G401 (cell line): ENCODE measurements around the gene CRHR1. TPM values are rescaled to one million over a fixed set of nuclear protein-coding genes. Genes with fewer than 3 reads are reported as not detected.

Source experiments
- DNase-seq: peaks from one replicate; pipeline ENCODE4 v3.0.0-alpha.2; 2015; ENCODE audit warnings: low spot score
- in situ Hi-C: cut with HindIII; loops from 2 replicates; pipeline ENCODE4 v1.10.0; 2016; ENCODE audit warnings: low sequenced_read_pairs, mixed read lengths
- total RNA-seq: library from RNA; depleted of rRNA; stranded (reverse); fragments of >200 nt; shearing (Covaris generic); gene quantifications from 2 replicates; pipeline ENCODE4 v1.2.3, GENCODE V29; 2014

CRHR1 gene
- total RNA-seq, 1 experiment from 2014 or later, result not detected

DNA sequence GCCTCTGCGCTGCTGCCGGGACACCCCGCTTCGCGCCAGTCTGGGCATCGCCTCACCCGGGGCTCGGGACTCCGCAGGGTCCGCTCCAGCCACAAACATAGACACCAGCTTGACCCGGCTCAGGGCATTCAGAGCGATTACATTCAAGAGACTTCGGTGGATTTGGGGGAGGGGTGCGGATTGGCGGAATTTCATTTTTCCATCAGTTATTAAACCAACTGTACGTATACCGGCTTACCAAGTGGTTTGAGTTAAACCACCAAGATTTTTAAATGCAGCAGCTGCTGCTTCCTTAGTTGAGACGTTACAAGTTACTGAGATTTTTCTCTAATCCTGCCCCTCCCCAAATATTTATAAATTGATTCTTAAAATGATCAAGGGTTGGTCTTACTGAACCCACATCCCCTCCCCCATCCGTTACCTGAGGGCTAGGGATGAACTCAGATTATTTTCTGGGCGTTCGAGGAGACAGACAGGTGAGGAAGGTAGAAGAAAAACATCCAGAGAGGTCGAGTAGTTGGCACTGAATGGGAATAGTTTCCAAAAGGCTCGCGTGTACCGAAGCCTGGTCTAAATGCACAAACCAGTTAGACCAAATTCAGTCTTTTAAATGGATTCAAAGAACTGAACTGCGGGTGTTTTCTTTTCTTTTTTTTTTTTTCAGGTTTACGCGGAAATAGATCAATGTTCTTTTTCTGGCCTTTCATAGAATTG, 1.5 kb downstream of the CRHR1 start:
- in situ Hi-C loops, result no loop called here
- DNase-seq, result peak; percentile 64

DNA sequence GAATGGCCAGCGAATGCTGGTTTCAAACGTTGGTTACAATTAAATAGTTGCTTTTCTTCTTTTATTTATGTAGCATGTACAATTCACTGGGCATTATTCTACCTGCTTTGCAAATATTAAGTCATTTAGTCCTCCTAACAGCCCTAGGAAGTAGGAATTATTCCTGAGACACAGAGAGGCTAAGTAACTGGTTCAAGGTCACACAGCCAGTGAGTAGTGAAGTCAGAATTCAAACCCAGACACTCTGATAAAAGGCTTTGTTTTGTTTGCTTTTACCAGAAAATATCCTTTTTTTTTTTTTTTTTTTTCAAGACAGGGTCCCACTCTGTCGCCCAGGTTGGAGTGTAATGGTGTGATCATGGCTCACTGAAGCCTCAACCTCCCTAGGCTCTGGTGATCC, 2.2 kb downstream of the CRHR1 start:
- in situ Hi-C loops, result no loop called here
- no peak for DNase-seq

DNA sequence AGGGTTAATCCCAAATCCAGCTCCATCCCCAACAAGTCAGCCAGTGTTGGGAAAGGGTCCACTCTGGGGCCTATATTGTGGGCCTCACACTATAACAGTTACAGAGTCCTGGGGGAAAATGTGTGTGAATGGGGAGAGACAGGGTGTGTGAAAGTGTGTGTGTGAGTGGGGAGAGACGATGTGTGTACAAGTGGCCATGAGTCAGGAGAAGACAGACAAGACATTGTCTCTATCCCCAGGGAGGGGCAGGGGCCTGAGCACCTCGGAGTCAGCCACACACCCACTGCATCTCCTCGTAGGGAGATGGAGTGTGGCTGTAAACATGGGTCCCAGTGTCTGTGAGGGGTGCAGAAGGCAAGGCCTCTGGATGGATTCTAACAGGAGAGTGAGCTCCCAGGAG, 2.9 kb downstream of the CRHR1 start:
- in situ Hi-C loops, result no loop called here
- DNase-seq, result peak; percentile 50

DNA sequence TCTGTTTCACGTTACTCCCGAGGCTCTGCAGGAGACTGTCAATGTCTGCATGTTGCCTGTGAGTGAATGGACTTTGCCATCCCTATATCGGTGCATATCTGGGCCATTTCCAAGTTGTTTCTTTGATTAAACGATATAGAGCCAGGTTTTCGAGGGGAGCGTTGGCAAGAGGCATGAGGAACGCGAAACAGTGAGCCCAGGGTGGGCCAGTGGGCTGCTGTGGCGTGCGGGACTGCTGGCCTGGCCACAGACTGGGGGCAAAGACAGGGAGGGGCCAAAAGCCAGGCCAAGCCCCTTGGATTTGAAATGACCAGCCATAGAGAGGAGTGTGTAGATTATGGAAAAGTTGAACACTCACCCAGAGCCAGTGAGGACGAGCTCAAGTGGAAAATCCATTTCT, 3.5 kb downstream of the CRHR1 start:
- in situ Hi-C loops, result no loop called here
- DNase-seq, result peak; percentile 39

DNA sequence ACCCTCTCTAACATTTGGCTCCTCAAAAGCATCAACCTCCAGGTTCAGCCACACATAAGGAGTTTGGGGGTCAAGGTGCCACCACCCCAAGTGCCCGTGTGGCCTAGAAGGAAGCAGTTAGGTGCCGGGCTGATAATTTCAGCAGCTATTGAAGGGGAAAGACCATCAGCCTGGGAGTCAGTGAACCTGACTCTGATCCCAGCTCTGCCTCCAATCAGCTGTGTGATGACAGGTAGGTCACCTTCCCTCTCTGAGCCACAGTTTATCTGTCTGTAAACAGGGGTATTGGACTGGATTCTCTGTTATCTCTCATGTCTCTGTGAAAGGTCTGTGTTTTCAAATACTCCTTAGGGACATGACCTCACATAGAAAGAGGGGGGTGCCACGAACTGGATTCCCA, 3.9 kb downstream of the CRHR1 start:
- in situ Hi-C loops, result no loop called here
- DNase-seq, result no peak

DNA sequence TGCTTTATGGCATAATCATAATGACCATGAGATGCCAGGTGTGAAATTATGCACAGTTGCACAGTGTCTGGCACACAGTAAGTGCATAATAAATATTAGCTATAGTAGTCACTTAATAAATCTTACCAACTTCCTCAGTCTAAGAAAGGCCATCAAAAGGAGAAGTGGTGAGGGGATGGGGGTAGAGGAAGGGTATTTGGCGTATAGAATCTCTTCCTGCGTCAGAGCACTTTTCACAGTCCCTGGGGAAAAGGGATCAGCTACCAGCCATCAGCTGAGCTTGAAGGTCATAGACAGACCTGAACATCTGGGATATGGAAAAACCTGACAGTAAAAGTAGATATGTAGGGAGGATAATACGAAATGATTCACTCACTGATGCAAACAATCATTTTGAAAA, 5.8 kb downstream of the CRHR1 start:
- no peak for DNase-seq
- in situ Hi-C loops, result no loop called here

DNA sequence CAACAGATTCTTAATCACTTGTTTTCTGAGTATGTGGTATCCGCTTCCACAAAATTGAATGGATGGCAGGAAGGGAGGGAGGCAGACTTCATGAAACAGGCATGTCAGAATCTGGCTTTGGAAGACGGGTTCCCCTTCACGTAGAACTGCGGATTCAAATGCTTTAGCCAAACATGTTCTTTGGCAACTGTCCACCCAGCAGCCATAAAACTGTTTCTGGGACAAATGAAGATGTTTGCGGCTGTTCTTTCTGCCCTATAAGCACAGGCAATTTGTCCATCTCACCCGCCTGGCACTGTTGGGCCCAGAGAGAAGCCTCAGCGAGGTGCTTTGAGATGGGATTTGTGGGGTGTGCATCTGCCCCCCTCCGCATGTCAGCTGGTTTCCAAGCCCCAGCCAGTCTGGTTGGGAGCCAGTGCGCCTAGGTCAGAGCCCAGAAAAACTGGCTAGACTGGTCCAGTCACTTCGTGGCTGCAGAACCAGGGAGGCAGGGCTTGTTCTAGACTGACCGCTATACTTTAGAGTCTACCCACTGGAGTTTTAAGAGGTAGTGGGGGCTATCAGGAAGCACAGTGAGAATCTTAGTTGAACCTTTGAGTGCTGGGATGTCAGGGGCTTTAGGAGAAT, 6.3 kb downstream of the CRHR1 start:
- in situ Hi-C loops, result no loop called here

DNA sequence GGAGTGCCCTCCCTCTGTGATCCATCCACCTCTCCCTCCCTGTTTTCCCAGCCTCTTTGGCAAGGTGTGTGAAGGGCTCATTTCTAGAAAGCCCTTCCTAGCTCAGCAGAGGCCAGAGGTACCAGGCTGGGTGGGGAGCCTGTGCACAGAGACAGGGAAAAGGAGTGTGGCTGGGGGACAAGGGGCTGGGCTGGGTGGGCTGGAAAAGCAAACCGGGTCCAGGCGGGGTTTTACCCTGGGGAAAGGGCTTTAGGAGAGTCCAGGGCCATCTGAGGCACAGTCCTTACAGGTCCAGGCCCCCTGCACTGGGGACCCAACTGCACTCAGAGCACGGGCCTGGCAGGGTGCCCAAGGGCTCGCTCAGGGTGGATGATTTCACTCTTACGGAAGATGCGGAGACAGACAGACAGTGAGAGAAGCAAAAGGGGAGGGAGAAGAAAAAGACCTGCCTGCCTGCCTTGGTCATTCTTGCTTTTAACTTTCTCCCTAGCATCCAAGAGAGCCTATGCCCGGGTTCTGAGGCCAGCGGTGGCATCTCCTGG, 7.0 kb downstream of the CRHR1 start:
- DNase-seq, result peak; percentile 52
- in situ Hi-C loops, result no loop called here

More for the DNA sequence above, 6.3 kb downstream of the CRHR1 start:
- DNase-seq, result peak; percentile 44

DNA sequence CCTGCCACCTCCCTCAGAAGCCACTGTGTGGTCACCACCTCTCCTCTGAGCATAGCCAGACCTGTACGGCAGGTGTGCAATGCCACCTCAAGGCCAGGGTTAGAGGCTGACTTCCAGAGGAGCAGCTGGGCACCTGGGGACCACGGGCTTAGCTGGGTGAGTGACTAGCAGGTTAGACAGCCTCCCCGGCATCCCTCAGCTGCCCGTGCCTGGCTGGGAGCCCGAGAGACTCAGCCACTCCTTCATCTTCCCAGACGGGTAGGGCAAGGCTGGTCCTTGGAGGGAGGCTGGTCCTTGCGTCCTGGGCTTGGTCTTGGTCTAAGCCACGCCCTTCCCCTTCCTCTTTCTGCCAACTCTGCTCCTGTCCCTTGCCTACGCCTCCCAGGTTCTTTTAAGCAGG, 7.8 kb downstream of the CRHR1 start:
- in situ Hi-C loops, result no loop called here
- peak; percentile 48 for DNase-seq

DNA sequence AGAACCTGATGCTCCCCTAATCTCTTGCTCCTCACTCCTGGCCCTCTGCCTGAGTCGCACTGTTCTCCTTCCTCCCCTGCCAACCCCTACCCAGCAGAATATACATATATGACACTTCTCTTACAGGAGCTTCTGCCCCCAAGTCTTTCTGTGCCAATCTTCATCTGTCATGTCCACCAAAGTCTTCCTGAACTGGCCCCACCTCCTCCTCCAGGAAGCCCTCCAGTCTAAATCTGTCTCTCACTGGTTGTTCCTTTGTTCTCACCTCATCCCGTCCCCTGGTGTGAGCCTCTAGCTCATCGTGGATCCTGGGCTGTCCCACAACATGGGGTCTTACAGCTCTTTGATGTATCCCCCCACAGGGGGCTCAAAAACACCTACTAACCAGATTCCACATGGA, 8.3 kb downstream of the CRHR1 start:
- no peak for DNase-seq
- in situ Hi-C loops, result no loop called here

DNA sequence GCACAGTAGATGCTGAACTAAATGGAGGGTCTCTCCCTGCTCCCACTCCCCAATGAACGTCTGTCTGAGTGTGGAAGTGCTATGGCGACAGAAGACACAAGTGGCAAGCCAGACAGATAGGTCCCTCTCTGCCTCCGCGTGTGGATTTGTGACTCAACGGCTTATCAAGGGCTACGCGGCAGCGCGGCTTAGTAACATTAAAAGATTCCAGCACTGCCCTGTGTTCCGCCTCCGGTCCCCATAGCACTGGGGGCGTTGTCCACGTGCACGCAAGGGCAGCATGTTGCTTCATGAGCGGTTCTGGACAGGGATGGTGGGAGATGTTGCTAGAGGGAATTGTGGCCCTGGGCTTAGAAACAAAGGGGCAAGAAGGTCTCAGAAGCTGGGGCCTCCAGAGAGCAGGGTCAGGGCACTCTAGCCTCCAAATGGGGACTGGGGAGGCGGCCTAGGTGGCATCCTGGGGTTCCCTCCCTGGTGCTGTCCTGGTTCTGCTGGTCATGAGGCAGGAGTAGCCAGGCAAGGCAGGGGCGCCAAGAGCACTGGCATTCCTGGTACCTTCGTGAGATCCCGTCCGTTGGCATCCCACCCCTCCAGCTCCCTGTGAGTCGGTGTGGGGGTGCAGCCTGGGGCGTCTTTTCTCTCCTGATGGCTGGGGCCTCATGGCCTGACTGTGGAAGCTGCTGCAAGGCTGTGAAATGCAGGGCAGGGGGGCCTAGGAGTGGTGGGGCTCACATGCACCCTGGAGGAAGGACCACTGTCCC, 9.1 kb downstream of the CRHR1 start:
- DNase-seq, result no peak
- in situ Hi-C loops, result no loop called here

DNA sequence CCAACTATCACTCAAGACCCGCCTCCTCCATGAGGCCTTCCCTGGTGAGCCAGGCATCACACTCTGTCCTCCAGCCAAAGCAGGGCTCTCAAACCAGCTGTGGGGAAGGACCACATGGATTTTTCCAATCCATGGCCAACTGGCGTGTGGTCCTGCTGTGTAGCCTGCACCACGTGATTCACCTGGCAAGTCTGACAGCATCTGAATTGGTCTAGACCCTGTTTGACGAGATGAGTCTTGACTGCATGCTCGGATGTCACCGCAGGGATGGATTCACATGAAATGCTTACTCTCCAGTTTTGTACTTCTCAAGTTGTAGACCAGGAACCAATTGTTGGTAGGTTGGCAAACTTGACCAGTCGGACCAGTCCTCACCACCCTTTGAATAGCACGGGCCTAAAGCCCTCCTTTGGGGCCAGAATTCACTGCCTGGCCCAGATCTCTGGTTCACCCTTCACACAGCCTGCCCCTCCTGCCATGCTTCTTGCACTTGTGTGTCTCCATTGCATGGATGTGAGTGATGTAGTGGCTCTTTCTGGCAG, 9.9 kb downstream of the CRHR1 start:
- in situ Hi-C loops, result no loop called here
- peak; percentile 51 for DNase-seq

DNA sequence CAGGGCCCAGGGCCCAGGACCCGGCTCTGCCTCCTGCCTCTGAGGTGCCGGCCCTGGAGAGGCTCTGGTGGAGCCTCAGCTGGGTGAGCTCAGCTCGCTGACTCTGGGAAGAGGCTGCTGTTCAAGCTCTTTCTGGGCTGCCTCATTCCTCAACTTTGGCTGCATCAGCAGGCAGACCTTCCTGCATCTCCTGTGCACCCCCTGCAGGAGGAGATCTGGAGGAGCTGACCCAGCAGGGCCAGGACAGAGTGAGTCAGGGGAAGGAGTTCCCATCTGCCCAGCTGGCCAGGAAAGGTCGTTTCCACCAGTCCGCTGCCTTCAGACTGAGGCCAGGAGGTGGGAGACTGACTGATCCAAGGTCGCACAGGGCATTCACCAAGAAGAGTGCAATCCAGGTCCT, 10.7 kb downstream of the CRHR1 start:
- in situ Hi-C loops, result no loop called here
- peak; percentile 55 for DNase-seq

DNA sequence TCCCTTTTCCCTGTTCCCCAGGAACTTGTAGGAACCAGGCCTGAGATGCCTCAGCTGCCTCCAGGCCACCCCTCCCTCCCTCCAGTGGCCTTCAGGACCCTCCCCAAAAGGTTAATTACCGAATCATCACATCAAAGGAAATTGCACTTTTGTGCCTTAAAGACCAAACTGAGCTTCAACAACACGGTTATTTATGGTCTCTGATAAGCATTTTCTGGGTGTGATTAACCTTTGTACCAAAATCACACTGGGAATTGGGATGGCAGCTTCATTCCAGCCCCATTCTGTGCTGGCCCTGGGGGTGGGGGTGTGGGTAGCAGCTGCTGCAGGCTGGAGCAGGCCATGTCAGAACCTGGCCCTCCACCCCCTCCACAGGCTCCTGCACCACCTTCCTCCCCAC, 16.7 kb downstream of the CRHR1 start:
- no peak for DNase-seq
- in situ Hi-C loops, result no loop called here

DNA sequence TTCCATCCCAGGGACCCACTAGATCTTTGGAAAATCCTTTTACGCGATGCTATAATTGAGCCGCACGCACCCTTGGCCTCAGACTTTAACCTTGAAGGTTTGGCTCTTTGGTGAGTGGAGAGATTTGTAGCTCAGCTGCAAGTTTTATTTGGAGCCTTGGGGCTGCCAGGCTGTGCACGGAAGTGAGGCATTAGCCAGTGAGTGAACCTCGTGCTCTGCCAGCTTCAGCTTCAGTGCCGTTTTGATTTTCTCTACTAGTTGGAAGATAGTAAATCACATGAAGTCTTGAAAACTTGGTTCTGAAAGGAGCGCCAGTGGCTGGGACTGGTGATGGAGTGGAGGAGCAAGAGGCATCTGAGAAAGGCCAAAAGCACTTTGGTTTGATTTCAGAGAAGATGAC, 17.3 kb downstream of the CRHR1 start:
- in situ Hi-C loops, result no loop called here
- peak; percentile 78 for DNase-seq

DNA sequence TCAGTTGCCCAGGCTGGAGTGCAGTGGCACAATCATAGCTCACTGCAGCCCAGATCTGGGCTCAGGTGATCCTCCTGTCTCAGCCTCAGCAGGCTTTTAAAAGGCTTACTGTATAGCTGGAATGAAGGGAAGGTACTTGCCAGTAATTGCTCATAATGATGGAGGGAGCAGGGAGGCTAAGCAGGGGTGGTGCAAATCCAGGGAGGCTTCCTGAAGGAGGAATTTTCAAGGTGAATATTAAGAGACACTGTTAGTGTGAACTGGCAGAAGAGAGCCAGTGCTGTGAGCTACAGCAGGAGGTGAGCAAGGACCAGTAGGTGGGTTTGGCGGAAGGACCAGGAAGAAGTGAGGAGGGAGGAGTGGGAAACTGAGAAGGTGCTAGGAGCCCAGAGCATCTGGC, 24.7 kb downstream of the CRHR1 start:
- in situ Hi-C loops, result no loop called here
- DNase-seq, result no peak

DNA sequence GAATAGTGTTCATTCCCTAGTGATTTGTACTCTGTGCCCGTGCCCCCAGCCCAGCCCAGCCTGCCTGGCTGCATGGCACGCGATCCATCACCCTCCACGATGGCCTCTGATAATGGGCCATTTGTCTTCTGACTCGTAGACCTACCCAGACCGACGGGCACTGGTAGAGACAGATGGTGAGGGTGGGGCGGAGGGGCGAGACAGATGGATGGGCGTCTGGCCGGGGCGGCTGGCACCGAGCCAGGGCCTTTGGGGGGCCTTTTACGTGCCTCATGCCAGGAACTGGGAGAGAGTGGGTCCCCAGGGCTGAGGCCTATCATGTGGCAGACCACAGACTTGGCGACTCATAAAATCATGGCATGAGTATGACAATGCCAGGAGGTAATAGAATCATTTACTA, 25.4 kb downstream of the CRHR1 start:
- peak; percentile 41 for DNase-seq
- in situ Hi-C loops, result no loop called here

DNA sequence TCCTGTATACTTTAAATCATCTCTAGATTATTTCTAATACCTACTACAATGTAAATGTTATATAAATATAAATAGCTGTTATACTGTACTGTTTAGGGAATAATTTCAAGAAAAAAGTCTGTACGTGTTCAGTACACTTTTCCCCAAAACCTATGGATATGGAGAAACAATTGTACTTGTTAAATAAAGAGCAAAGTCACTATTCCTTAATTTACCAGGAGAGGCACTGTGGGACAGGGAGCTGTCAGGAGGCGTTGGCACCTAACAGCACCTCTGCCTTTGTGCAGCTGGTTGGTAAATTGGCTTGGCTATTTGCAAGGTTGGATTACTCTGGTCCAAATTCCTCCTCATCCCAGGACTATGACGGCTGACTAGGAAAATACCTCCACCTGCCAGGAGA, 28.0 kb downstream of the CRHR1 start:
- DNase-seq, result peak; percentile 66
- in situ Hi-C loops, result no loop called here

DNA sequence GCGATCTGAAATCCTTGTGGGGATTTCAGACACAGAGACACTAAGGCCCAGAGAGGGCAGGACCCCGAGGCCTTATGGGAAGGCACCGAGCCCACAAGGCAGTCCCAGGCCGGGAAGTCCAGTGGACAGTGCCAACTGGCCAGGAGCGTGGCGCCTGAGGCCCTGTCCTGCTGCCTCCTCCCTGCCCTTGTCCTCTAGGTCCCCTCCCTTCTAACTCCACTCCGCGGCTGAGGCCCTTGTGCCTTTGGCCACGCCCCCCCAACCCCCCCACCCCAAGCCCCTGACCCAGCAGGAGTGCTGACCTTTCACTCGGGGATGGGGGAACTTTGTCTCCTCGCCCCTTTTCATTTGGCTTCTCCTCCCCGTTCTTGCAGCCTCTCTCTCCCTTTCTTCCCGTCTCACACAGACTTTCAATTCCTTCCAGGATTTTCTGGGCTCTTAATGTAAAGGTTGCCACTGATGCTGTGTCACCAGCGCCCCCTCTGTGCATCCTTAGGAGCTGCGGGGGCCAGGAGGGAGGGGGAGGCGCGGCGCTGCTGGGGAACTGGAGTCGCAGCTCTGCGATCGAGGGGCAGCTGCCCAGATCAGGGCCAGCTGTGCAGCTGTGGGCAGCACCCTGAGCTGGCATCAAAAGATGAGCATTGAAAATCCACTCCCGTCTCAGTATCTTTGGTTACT, 29.1 kb downstream of the CRHR1 start:
- no peak for DNase-seq
- in situ Hi-C loops, result no loop called here
